ENCODE data around the gene DSCAM.

GRCh38 chr21:40766381-40766780 is 80.6 kb downstream of the DSCAM start:
- TF ChIP-seq, protein P1, sequence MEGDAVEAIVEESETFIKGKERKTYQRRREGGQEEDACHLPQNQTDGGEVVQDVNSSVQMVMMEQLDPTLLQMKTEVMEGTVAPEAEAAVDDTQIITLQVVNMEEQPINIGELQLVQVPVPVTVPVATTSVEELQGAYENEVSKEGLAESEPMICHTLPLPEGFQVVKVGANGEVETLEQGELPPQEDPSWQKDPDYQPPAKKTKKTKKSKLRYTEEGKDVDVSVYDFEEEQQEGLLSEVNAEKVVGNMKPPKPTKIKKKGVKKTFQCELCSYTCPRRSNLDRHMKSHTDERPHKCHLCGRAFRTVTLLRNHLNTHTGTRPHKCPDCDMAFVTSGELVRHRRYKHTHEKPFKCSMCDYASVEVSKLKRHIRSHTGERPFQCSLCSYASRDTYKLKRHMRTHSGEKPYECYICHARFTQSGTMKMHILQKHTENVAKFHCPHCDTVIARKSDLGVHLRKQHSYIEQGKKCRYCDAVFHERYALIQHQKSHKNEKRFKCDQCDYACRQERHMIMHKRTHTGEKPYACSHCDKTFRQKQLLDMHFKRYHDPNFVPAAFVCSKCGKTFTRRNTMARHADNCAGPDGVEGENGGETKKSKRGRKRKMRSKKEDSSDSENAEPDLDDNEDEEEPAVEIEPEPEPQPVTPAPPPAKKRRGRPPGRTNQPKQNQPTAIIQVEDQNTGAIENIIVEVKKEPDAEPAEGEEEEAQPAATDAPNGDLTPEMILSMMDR (IDR thresholded peaks at IDR 0.05; ENCODE audit: extremely low read depth in 1 of 2, insufficient read depth in 1 of 2, low read depth in 1 of 2, low read length in 2 of 2), result no peak
- no peak for TF ChIP-seq EZH2 (IDR thresholded peaks at IDR 0.05; ENCODE audit: borderline replicate concordance, low read depth, low read length, severe bottlenecking)
- TF ChIP-seq POLR2A (IDR thresholded peaks at IDR 0.05; ENCODE audit: low read depth, low read length), result no peak
- no peak for TF ChIP-seq FOS (IDR thresholded peaks at IDR 0.05; ENCODE audit: borderline replicate concordance, insufficient read depth, low read length)
- TF ChIP-seq JUN (IDR thresholded peaks at IDR 0.05; ENCODE audit: borderline replicate concordance, insufficient read depth, insufficient read length, low read depth), result no peak
- no peak for TF ChIP-seq POLR2AphosphoS5 (IDR thresholded peaks at IDR 0.05; ENCODE audit: insufficient read depth, low read depth, low read length)
- no peak for TF ChIP-seq MAX (IDR thresholded peaks at IDR 0.05; ENCODE audit: insufficient read depth, insufficient read length)
- no peak for TF ChIP-seq GATA2 (IDR thresholded peaks at IDR 0.05; ENCODE audit: insufficient read depth, insufficient read length, low read depth, low read length)
